ENCODE data around the gene SLC25A13.

SLC25A13 gene

GRCh38 chr7:96322373-96322695 is 436 bp upstream of the SLC25A13 start:
- Histone ChIP-seq H3K27ac (replicated peaks) (peak overlapping the region; percentile 94), H3K27me3 (ENCODE audit: insufficient read depth, poor library complexity, severe bottlenecking) (no peaks in the 10 kb centered on the region), H3K4me3 (replicated peaks; ENCODE audit: insufficient read depth, low read length) (peak overlapping the region; percentile 84)
- no peak for TF ChIP-seq REST (IDR thresholded peaks at IDR 0.05; ENCODE audit: insufficient replicate concordance, low read depth)
- TF ChIP-seq GABPA (IDR thresholded peaks at IDR 0.05; ENCODE audit: low read depth), result no peak
- TF ChIP-seq CTCF (IDR thresholded peaks at IDR 0.05; ENCODE audit: insufficient read depth, low read length), result no peak
- no peak for TF ChIP-seq POLR2AphosphoS5 (IDR thresholded peaks at IDR 0.05; ENCODE audit: low read depth)
- TF ChIP-seq SPI1 (IDR thresholded peaks at IDR 0.05; ENCODE audit: borderline replicate concordance, low read depth), result no peak
- no peak for DNase-seq (ENCODE audit: low read depth in 1 of 2, low spot score in 1 of 2)

- peak; percentile 60 to 86 for DNase-seq (ENCODE audit: low read depth in 1 of 2, low spot score in 1 of 2)
- peak overlapping the region; percentile 94 for H3K27ac ChIP-seq (replicated peaks)
- TF ChIP-seq GABPA (IDR thresholded peaks at IDR 0.05; ENCODE audit: low read depth) (peak; percentile 48; the same call in 1 of the 2 replicates), CTCF (IDR thresholded peaks at IDR 0.05; ENCODE audit: insufficient read depth, low read length) (no peak), REST (IDR thresholded peaks at IDR 0.05; ENCODE audit: insufficient replicate concordance, low read depth) (peak; percentile 50), SPI1 (IDR thresholded peaks at IDR 0.05; ENCODE audit: borderline replicate concordance, low read depth) (peak; percentile 78), POLR2AphosphoS5 (IDR thresholded peaks at IDR 0.05; ENCODE audit: low read depth) (no peak)
These were observed 754 bp downstream of the SLC25A13 start for GRCh38 chr7:96321031-96321657.

GRCh38 chr7:96320442-96320841 is 1.5 kb downstream of the SLC25A13 start:
- H3K27ac ChIP-seq (replicated peaks), result peak overlapping the region; percentile 94
- no peak for DNase-seq (ENCODE audit: low read depth in 1 of 2, low spot score in 1 of 2)

More at GRCh38 chr7:96321031-96321657, 754 bp downstream of the SLC25A13 start:
- Histone ChIP-seq H3K27me3 (ENCODE audit: insufficient read depth, poor library complexity, severe bottlenecking) (no peaks in the 10 kb centered on the region), H3K4me3 (replicated peaks; ENCODE audit: insufficient read depth, low read length) (peak overlapping the region; percentile 84)

More at GRCh38 chr7:96320442-96320841, 1.5 kb downstream of the SLC25A13 start:
- H3K4me3 ChIP-seq (replicated peaks; ENCODE audit: insufficient read depth, low read length), result peak overlapping the region; percentile 84
- TF ChIP-seq REST (IDR thresholded peaks at IDR 0.05; ENCODE audit: insufficient replicate concordance, low read depth) (no peak), GABPA (IDR thresholded peaks at IDR 0.05; ENCODE audit: low read depth) (no peak), SPI1 (IDR thresholded peaks at IDR 0.05; ENCODE audit: borderline replicate concordance, low read depth) (no peak)
- H3K27me3 ChIP-seq (ENCODE audit: insufficient read depth, poor library complexity, severe bottlenecking), result no peaks in the 10 kb centered on the region

Measured in HL-60 (cell line).